Stimulated activated CD4-positive, alpha-beta T cell treated with anti-CD3 and anti-CD28 coated beads, Interleukin-15, amount 100 ng/mL, for 24 hours (primary cell): ENCODE results near the gene MAL.
"Not testable (repeated sequence)": the region's sequence is repeated elsewhere in the genome, so short reads cannot be mapped to it uniquely, and the experiment has no call there.

Experiments
- DNase-seq: peaks from one replicate; pipeline ENCODE4 v3.0.0-alpha.2; 2020

Gene MAL

GRCh38 chr2:95072424-95072823 is 46.9 kb downstream of the MAL start:
- DNase-seq, result no peak

DNA sequence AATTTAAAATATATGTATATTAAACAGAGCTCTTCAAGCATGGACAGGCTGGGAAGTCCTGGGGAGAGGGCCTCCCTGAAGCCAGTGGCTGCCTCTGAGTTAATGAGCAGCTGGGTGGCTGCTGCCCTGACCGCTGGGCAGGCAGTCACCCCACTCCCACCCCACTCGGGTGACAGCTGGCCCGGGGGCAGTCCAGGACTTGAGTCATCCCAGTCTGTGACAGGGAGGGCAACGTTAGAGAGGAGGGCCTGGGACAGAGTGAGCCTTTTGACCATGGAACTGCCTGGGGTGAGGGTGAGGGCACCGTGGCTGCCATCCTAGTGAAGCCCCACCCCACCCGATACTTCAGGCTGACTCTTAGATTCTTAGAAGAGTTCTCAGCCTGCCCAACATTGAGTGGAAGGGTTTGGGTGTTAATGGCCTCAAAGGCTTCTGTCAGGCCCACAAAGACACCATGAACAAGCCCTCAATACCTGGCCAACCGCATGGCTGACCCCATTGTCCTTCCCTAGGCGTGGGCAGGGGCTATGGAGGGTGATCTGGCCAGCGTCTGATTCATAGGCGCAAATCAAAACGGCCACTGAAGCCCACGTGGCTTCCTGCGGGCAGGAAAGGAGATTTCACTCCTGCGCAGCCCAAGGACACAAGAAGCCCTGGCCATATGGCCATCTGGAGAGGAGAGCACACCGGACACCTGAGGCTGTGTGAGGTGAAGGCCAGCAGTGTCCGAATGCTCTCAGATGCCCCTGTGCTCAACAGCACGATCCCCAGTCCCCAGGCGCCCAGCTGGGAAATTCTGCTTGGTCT is 48.6 kb downstream of the MAL start:
- DNase-seq, result no peak

GRCh38 chr2:95074663-95075439 is 49.3 kb downstream of the MAL start:
- DNase-seq, result peak; percentile 74

- no peak for DNase-seq
Measured at GRCh38 chr2:95075440-95076132, 50.1 kb downstream of the MAL start.

DNA sequence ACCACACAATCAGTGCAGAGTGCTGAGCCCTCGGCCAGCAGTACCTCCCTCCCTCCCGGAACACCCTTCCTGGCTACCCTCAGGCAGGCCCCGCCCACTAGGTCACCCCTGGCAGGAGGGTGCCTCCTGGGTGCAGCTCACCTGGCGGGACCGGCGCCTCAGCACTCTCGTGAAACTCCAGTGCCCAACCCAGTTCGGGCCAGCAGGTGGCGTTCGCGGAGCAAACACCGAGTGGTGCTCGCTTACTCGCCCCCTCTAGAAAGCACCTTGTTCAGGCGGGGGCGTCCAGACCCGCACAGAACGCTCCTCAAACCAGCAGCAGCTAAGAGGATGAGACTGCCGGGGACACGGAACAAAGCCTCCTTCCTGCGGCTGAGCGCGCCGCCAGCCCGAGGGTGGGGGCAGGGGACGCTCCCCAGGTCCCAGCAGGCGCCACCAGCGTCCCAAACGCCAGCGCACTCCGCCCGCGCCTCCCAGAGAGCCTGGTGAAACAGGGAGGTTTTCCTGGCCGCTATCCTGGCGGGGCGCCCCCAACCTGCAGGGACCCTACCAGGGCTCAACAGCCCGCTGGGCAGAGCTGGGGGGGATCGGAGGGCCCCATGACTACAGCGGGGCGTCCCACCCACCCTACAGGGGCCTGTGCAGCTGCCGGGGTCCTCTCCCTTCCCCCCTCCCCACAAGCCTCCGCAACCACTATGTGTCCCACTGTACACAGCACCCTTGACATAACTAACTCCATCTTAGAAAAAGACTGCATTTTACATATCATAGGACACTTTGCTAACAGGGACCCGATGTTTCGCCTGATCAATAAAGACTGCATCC is 51.4 kb downstream of the MAL start:
- DNase-seq, result peak; percentile 94

GRCh38 chr2:95077530-95077825 is 52.0 kb downstream of the MAL start:
- no peak for DNase-seq

- no peak for DNase-seq
Measured at GRCh38 chr2:95077861-95078603, 52.5 kb downstream of the MAL start.

DNA sequence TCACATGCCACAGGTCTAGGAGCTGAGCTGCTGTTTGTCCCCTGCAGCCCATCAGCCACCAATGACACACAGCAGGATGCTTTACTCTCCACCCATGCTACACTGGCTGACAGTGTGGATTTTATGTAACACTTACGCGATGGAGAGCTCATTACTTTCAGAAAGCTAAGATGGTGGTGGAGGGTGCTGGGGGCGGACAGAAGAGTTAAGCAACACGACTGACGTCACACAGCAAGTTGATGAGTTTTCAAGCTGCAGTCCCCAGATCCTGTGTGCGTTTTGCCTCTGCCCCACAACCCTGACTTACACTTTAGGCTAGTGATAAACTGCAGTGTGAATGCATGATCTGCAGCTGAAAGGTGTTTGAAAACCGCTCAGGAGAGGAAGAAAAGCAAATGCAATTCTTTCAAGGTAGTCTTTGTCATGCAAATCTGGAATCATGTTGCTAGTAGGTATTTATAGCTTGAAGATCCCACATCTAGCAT is 53.7 kb downstream of the MAL start:
- DNase-seq, result peak; percentile 35

GRCh38 chr2:95082477-95082876 is 57.0 kb downstream of the MAL start:
- no peak for DNase-seq

- no peak for DNase-seq
Measured at GRCh38 chr2:95086017-95086416, 60.5 kb downstream of the MAL start.

- no peak for DNase-seq
Measured at GRCh38 chr2:95087379-95087778, 61.9 kb downstream of the MAL start.

GRCh38 chr2:95091885-95092555 is 66.5 kb downstream of the MAL start:
- DNase-seq, result no peak

- DNase-seq, result not testable (repeated sequence)
Measured at GRCh38 chr2:95098273-95098672, 72.8 kb downstream of the MAL start.

DNA sequence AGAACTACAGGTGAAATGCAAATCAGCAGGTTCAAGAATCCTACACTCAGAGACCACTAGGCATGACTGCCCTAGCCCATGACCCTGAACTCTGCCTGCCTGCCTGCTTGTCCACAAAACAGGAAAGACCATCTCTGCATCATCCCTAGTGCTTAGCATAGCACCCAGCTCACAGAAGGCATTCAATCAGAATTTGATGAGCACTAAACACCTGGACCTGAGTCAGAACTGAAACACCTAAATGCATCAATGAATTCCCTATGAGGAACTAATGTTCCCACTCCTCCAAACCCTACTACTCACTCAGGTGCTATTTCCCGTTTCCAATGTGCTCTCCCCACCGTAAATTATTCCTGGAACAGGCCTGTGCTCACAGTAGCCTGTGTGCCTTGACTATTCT is 74.4 kb downstream of the MAL start:
- no peak for DNase-seq
